Measurements from ENCODE around the gene PRRG3.

The PRRG3 gene

GRCh38 chrX:151743651-151744470, 48.6 kb downstream of the PRRG3 start:
- no peak for DNase-seq (ENCODE audit: low read depth)

- DNase-seq (ENCODE audit: low read depth) = no peak
These were observed 50.4 kb downstream of the PRRG3 start for GRCh38 chrX:151745651-151746050.

GRCh38 chrX:151746502-151746901, 51.2 kb downstream of the PRRG3 start:
- DNase-seq (ENCODE audit: low read depth) = no peak

- no peak for DNase-seq (ENCODE audit: low read depth)
These were observed 55.3 kb downstream of the PRRG3 start for GRCh38 chrX:151750511-151750910.

GRCh38 chrX:151752847-151753246, 57.6 kb downstream of the PRRG3 start:
- no peak for DNase-seq (ENCODE audit: low read depth)

- DNase-seq (ENCODE audit: low read depth) = no peak
These were observed 58.2 kb downstream of the PRRG3 start for GRCh38 chrX:151753313-151754046.

GRCh38 chrX:151754047-151754429, 58.8 kb downstream of the PRRG3 start:
- no peak for DNase-seq (ENCODE audit: low read depth)

- DNase-seq (ENCODE audit: low read depth) = no peak
These were observed 59.5 kb downstream of the PRRG3 start for GRCh38 chrX:151754641-151755215.
